Endothelial cell of umbilical vein (primary cell): ENCODE results near the gene ZDHHC14. TPM values are rescaled to one million over a fixed set of nuclear protein-coding genes. Genes with fewer than 3 reads are reported as not detected.

ENCODE experiments used
- BruUV-seq: library from RNA; stranded (reverse); fragments of 400-500 nt; replicated peaks from 2 replicates; lab custom pipeline; 2021; lab: Mats Ljungman, UMichigan
- CTCF ChIA-PET: fragments of 300-600, 350-600 bp; sonication (Branson Sonifier 250); formaldehyde crosslinking; loops from one replicate; lab custom pipeline; 2021; ENCODE audit warnings: antibody characterized with exemption, inconsistent platforms; lab: Charles Lee
- POLR2A ChIA-PET: fragments of 300-600, 350-600 bp; sonication (Branson Sonifier 250); formaldehyde crosslinking; loops from one replicate; lab custom pipeline; 2021; ENCODE audit warnings: antibody characterized with exemption, inconsistent platforms; lab: Charles Lee
- DNase-seq: peaks from one replicate; pipeline ENCODE4 v3.0.0-alpha.2; 2011; ENCODE audit warnings: low read depth, low spot score
- FAIRE-seq: peaks from 2 replicates; lab custom pipeline; 2011; peaks lifted over from hg19 to GRCh38; lab: Jason Lieb, UNC
- H2AFZ ChIP-seq: 2 replicates; pipeline ENCODE4 v1.6.0; 2012; ENCODE audit warnings: low read depth, low read length, control low read depth, inconsistent platforms
- H3K27ac ChIP-seq: 2 replicates; pipeline ENCODE4 v1.5.1; 2011; ENCODE audit warnings: low read depth, mild to moderate bottlenecking, control low read depth, low read length, moderate library complexity; ENCODE audit not compliant: insufficient read depth
- H3K27me3 ChIP-seq, 2 experiments: 2 replicates each; pipeline versions ENCODE4 v1.6.0 to v1.6.1; 2011; ENCODE audit warnings: low read length in 2 of 2, mixed read lengths in 1 of 2; ENCODE audit not compliant: control insufficient read depth in 2 of 2, insufficient read depth in 2 of 2
- H3K36me3 ChIP-seq, 2 experiments: 2 replicates in 1 of 2; 3 replicates in 1 of 2; pipeline ENCODE4 v1.5.1; 2011; ENCODE audit warnings: low read length in 2 of 2, mild to moderate bottlenecking in 1 of 2, moderate library complexity in 1 of 2; ENCODE audit not compliant: control insufficient read depth in 2 of 2, insufficient read depth in 2 of 2; ENCODE audit errors: extremely low read depth in 1 of 2
- H3K4me1 ChIP-seq: 3 replicates; pipeline ENCODE4 v1.5.1; 2011; ENCODE audit warnings: mild to moderate bottlenecking, low read length; ENCODE audit not compliant: control insufficient read depth, insufficient read depth; ENCODE audit errors: extremely low read depth
- H3K4me2 ChIP-seq: 2 replicates; pipeline ENCODE4 v1.6.1; 2011; ENCODE audit warnings: low read length, control low read depth, mixed read lengths; ENCODE audit not compliant: insufficient read depth
- H3K4me3 ChIP-seq, 3 experiments: fragments of 200-600 bp in 1 of 3; sonication (generic), shearing (Covaris generic) in 1 of 3; replicated peaks in 1 of 3; 2 replicates each; pipeline ENCODE4 v1.5.1; 2011 to 2016; ENCODE audit warnings: control low read depth in 3 of 3, low read length in 3 of 3, mild to moderate bottlenecking in 2 of 3, inconsistent platforms in 1 of 3, low read depth in 1 of 3, moderate library complexity in 1 of 3; ENCODE audit not compliant: insufficient read depth in 1 of 3
- H3K79me2 ChIP-seq: 2 replicates; pipeline ENCODE4 v1.6.0; 2012; ENCODE audit warnings: low read length, inconsistent platforms; ENCODE audit not compliant: control insufficient read depth, insufficient read depth
- H3K9ac ChIP-seq: replicated peaks from 2 replicates; pipeline ENCODE3; 2011; ENCODE audit warnings: low read length, control low read depth; ENCODE audit not compliant: insufficient read depth; ENCODE audit errors: extremely low read depth
- H3K9me1 ChIP-seq: replicated peaks from 3 replicates; pipeline ENCODE4 v1.6.0; 2011; ENCODE audit warnings: mild to moderate bottlenecking, low read length; ENCODE audit not compliant: control insufficient read depth, insufficient read depth; ENCODE audit errors: extremely low read depth
- H3K9me3 ChIP-seq: replicated peaks from 2 replicates; pipeline ENCODE4 v1.5.1; 2012; ENCODE audit warnings: low read length, inconsistent platforms; ENCODE audit not compliant: control insufficient read depth, insufficient read depth
- H4K20me1 ChIP-seq: replicated peaks from 2 replicates; pipeline ENCODE3; 2011; ENCODE audit warnings: mild to moderate bottlenecking, low read length; ENCODE audit not compliant: control insufficient read depth, insufficient read depth; ENCODE audit errors: extremely low read depth
- EZH2 ChIP-seq: IDR thresholded peaks from 2 replicates; pipeline ENCODE4 v1.6.1; 2012; ENCODE audit warnings: borderline replicate concordance, low read depth, mild to moderate bottlenecking, moderate library complexity, low read length, inconsistent platforms; ENCODE audit not compliant: severe bottlenecking
- FOS ChIP-seq: IDR thresholded peaks from 2 replicates; pipeline ENCODE4 v1.6.1; 2011; ENCODE audit warnings: mild to moderate bottlenecking, low read length, moderate library complexity, borderline replicate concordance; ENCODE audit not compliant: insufficient read depth
- JUN ChIP-seq: IDR thresholded peaks from 2 replicates; pipeline ENCODE4 v1.6.1; 2011; ENCODE audit warnings: borderline replicate concordance, low read depth; ENCODE audit not compliant: insufficient read length, insufficient read depth
- dilution Hi-C: fragments of 300-500 bp; cut with MboI; formaldehyde crosslinking; loops from one replicate; pipeline ENCODE4 v1.15.0; 2019; ENCODE audit warnings: low sequenced_read_pairs; ENCODE audit not compliant: extremely low pct_ligation_motif_present
- intact Hi-C: fragments of 100-400 bp; cut with micrococcal nuclease; formaldehyde crosslinking; loops from one replicate; pipeline ENCODE4 v1.10.0; 2022
- polyA plus RNA-seq, 4 experiments: library from polyadenylated mRNA; depleted of rRNA in 3 of 4; stranded (reverse) in 3 of 4; unstranded in 1 of 4; fragments of >200 nt; gene quantifications; 2 replicates each; pipeline versions ENCODE4 v1.2.1 to v1.2.3, GENCODE V29; 2011 to 2012; ENCODE audit warnings: missing spikeins in 1 of 4
- total RNA-seq: library from RNA; stranded (reverse); gene quantifications from 2 replicates; pipeline ENCODE4 v1.2.3, GENCODE V29; 2021

The ZDHHC14 gene
- total and polyA plus RNA-seq, 2 donors (not counting 3 experiments of a cell fraction or from before 2014, with no cell fraction given), result 23.0 to 25.6 TPM

DNA sequence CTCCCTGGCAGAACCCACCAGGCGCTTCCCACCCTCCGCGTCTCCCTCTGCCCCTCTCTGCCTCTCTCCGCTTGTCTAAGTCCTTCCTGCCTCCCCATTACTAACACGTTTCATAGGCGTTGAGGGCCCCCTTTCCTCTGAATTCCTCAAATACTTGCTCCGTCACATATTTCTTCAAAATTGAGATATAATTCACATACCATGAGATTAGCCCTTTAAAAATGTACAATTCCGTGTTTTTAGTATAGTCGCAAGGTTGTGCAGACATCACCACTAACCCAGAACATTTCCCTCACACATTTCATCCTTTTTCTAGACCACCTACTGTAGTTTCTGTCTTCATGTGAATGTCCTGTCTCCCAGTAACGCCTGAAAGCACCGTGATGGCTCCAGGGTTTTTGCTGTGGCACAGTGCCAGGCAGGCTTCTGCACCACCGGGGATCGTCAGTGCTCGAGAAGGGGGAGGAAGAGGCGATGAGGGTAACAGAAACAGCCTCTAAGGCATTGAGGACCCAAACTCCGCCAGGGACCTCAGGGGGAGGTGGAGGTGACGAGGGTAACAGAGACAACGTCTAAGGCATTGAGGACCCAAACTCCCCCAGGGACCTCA lies 300.2 kb downstream of the ZDHHC14 start:
- no peak overlapping the region for H2AFZ ChIP-seq
- no peaks in the 10 kb centered on the region for H3K9me3 ChIP-seq
- no peak for DNase-seq
- no peak overlapping the region for H3K4me2 ChIP-seq
- H3K27ac ChIP-seq, result no peak overlapping the region
- ChIA-PET POLR2A (no interaction called here), CTCF (no interaction called here)
- H3K9ac ChIP-seq, result no peak overlapping the region
- BruUV-seq, result no TSS peak
- H3K4me3 ChIP-seq, result no peak overlapping the region
- dilution Hi-C loops, result no loop called here
- no peaks in the 10 kb centered on the region for H3K4me1 ChIP-seq
- H3K27me3 ChIP-seq, result peaks cover 0 to 3% of the 10 kb centered on the region in 2 experiments
- no peak for FAIRE-seq
- no peaks in the 10 kb centered on the region for H3K9me1 ChIP-seq
- H3K79me2 ChIP-seq, result no peaks in the 10 kb centered on the region
- H4K20me1 ChIP-seq, result no peaks in the 10 kb centered on the region
- intact Hi-C loops, result no loop called here
- H3K36me3 ChIP-seq, result no peaks in the 10 kb centered on the region
- no peak for TF ChIP-seq EZH2

GRCh38 chr6:157682856-157683481 lies 302.0 kb downstream of the ZDHHC14 start:
- dilution Hi-C loops, result no loop called here
- Histone ChIP-seq H3K36me3 (no peaks in the 10 kb centered on the region), H3K9me3 (no peaks in the 10 kb centered on the region), H2AFZ (no peak overlapping the region), H3K9ac (no peak overlapping the region), H3K27me3 (peaks cover 0 to 3% of the 10 kb centered on the region in 2 experiments), H3K4me3 (no peak overlapping the region), H3K79me2 (no peaks in the 10 kb centered on the region), H3K4me2 (no peak overlapping the region), H4K20me1 (no peaks in the 10 kb centered on the region), H3K4me1 (no peaks in the 10 kb centered on the region), H3K9me1 (no peaks in the 10 kb centered on the region), H3K27ac (no peak overlapping the region)
- POLR2A ChIA-PET, result no interaction called here
- TF ChIP-seq JUN (no peak), FOS (peak; percentile 68)
- CTCF ChIA-PET, result interaction anchor here (0.7 to 1.6 kb wide), 10 partner anchors 12 to 449 kb away, joined by 3 to 5 read pairs (median 4); no protein-coding TSS in a partner anchor
- intact Hi-C loops, result no loop called here
- DNase-seq (peak; percentile 40), FAIRE-seq (peak; percentile 15)
- BruUV-seq, result no TSS peak
